GM18508 (cell line): ENCODE results near the gene TNK2.
"Not testable (repeated sequence)": the region's sequence is repeated elsewhere in the genome, so short reads cannot be mapped to it uniquely, and the experiment has no call there.

Source experiments
- ATAC-seq: cut with Tn5 transposase; IDR thresholded peaks from one replicate; pipeline ENCODE4 v1.9.1; 2021; ENCODE audit warnings: moderate number of reproducible peaks; ENCODE audit not compliant: insufficient read depth, unreplicated experiment

The TNK2 gene

GRCh38 chr3:195824425-195825190 is 83.7 kb downstream of the TNK2 start:
- not testable (repeated sequence) for ATAC-seq

- no peak for ATAC-seq
These were observed 84.4 kb downstream of the TNK2 start for GRCh38 chr3:195823999-195824398.

- no peak for ATAC-seq
These were observed 85.1 kb downstream of the TNK2 start for GRCh38 chr3:195823280-195823679.

- no peak for ATAC-seq
These were observed 86.1 kb downstream of the TNK2 start for GRCh38 chr3:195822131-195822696.

- ATAC-seq: no peak
These were observed 86.8 kb downstream of the TNK2 start for GRCh38 chr3:195821403-195822130.

GRCh38 chr3:195820901-195821300 is 87.5 kb downstream of the TNK2 start:
- no peak for ATAC-seq

GRCh38 chr3:195820186-195820585 is 88.2 kb downstream of the TNK2 start:
- no peak for ATAC-seq

- ATAC-seq: no peak
These were observed 90.0 kb downstream of the TNK2 start for GRCh38 chr3:195818301-195818700.

GRCh38 chr3:195817578-195818135 is 90.7 kb downstream of the TNK2 start:
- ATAC-seq: no peak

- not testable (repeated sequence) for ATAC-seq
These were observed 92.0 kb downstream of the TNK2 start for GRCh38 chr3:195816276-195816913.

- no peak for ATAC-seq
These were observed 93.1 kb downstream of the TNK2 start for GRCh38 chr3:195815169-195815771.

- no peak for ATAC-seq
These were observed 94.3 kb downstream of the TNK2 start for GRCh38 chr3:195813916-195814640.
